GM12878 (cell line): ENCODE measurements around the gene CCNA2. TPM values are rescaled to one million over a fixed set of nuclear protein-coding genes. Genes with fewer than 3 reads are reported as not detected.

ENCODE experiments used
- ATAC-seq: fragments of 200-7000 bp; cut with Tn5 transposase; 3 replicates; pipeline ENCODE4 v1.9.1; 2020; ENCODE audit warnings: mild to moderate bottlenecking, moderate library complexity
- BruUV-seq: library from RNA; stranded (reverse); fragments of 400-500 nt; replicated peaks from 2 replicates; lab custom pipeline; 2021; lab: Mats Ljungman, UMichigan
- CTCF ChIA-PET: fragments of 300-600 bp; sonication (Branson Sonifier 250); formaldehyde crosslinking; extraction: SDS; loops from one replicate; lab custom pipeline; 2021; ENCODE audit warnings: inconsistent platforms; lab: Yijun Ruan, JAX
- POLR2A ChIA-PET: fragments of 350-600 bp; formaldehyde crosslinking; extraction: SDS; loops from one replicate; lab custom pipeline; 2021; ENCODE audit warnings: inconsistent platforms; lab: Charles Lee
- RAD21 ChIA-PET: fragments of 300-600 bp; sonication (Branson Sonifier 250); formaldehyde crosslinking; loops from one replicate; lab custom pipeline; 2023; ENCODE audit warnings: antibody characterized with exemption; ENCODE audit not compliant: unreplicated experiment; lab: Charles Lee
- SMC1A ChIA-PET: fragments of 300-600 bp; sonication (Branson Sonifier 250); formaldehyde crosslinking; loops from one replicate; lab custom pipeline; 2023; ENCODE audit not compliant: unreplicated experiment, uncharacterized antibody; lab: Charles Lee
- DNase-seq: peaks from one replicate; pipeline ENCODE4 v3.0.0-alpha.2; 2011; ENCODE audit warnings: low read depth, low spot score
- FAIRE-seq: peaks from 3 replicates; lab custom pipeline; 2011; peaks lifted over from hg19 to GRCh38; lab: Jason Lieb, UNC
- H2AFZ ChIP-seq: 2 replicates; pipeline ENCODE4 v1.6.0; 2011; ENCODE audit warnings: low read depth, low read length, control low read depth; ENCODE audit not compliant: control insufficient read depth
- H3K27ac ChIP-seq: 2 replicates; pipeline ENCODE4 v1.5.1; 2011; ENCODE audit warnings: control low read depth; ENCODE audit not compliant: control insufficient read depth, insufficient read depth
- H3K27me3 ChIP-seq, 2 experiments: replicated peaks in 1 of 2; 2 replicates each; pipeline versions ENCODE4 v1.6.0 to v1.6.1; 2011; ENCODE audit warnings: low read length in 1 of 2; ENCODE audit not compliant: control insufficient read depth in 2 of 2, insufficient read depth in 2 of 2
- H3K36me3 ChIP-seq, 2 experiments: 2 replicates each; pipeline ENCODE4 v1.5.1; 2011; ENCODE audit warnings: low read length in 1 of 2; ENCODE audit not compliant: control insufficient read depth in 2 of 2, insufficient read depth in 2 of 2
- H3K4me1 ChIP-seq: 2 replicates; pipeline ENCODE4 v1.6.1; 2011; ENCODE audit warnings: mild to moderate bottlenecking, low read length, moderate library complexity, mixed read lengths; ENCODE audit not compliant: control insufficient read depth, insufficient read depth
- H3K4me2 ChIP-seq: 2 replicates; pipeline ENCODE4 v1.6.0; 2011; ENCODE audit warnings: control low read depth; ENCODE audit not compliant: control insufficient read depth, insufficient read depth
- H3K4me3 ChIP-seq: fragments of 200-600 bp; sonication (generic); 2 replicates; pipeline ENCODE4 v1.5.1; 2016
- H3K79me2 ChIP-seq: 2 replicates; pipeline ENCODE4 v1.6.0; 2011; ENCODE audit warnings: low read length; ENCODE audit not compliant: control insufficient read depth, insufficient read depth
- H3K9ac ChIP-seq: 2 replicates; pipeline ENCODE4 v1.8.0; 2011; ENCODE audit warnings: low read length, control low read depth, mixed read lengths; ENCODE audit not compliant: control insufficient read depth, insufficient read depth
- H3K9me3 ChIP-seq: replicated peaks from 3 replicates; pipeline ENCODE4 v1.5.1; 2011; ENCODE audit warnings: mild to moderate bottlenecking, low read length; ENCODE audit not compliant: control insufficient read depth, insufficient read depth
- H4K20me1 ChIP-seq: 2 replicates; pipeline ENCODE4 v1.6.0; 2011; ENCODE audit not compliant: control insufficient read depth, insufficient read depth
- CHD2 ChIP-seq: IDR thresholded peaks from 2 replicates; pipeline ENCODE4 v1.6.1; 2011; ENCODE audit warnings: low read depth, low read length, improper control_type of control experiment, borderline replicate concordance
- EZH2 ChIP-seq: IDR thresholded peaks from 2 replicates; pipeline ENCODE4 v1.6.1; 2012; ENCODE audit warnings: low read depth, mild to moderate bottlenecking, control low read depth, inconsistent platforms, low read length, borderline replicate concordance; ENCODE audit not compliant: control insufficient read depth
- FOXM1 ChIP-seq: IDR thresholded peaks from 2 replicates; pipeline ENCODE4 v1.6.1; 2012; ENCODE audit warnings: low read depth, mild to moderate bottlenecking, inconsistent platforms, low read length, moderate library complexity
- GATAD2B ChIP-seq: fragments of 450-650 bp; conservative IDR thresholded peaks from 2 replicates; pipeline ENCODE4 v1.6.1; 2017; ENCODE audit warnings: low read depth, mild to moderate bottlenecking, moderate library complexity
- IKZF2 ChIP-seq, 2 experiments: fragments of 450-650 bp; IDR thresholded peaks; 2 replicates each; pipeline ENCODE4 v1.6.1; 2017; ENCODE audit warnings: mild to moderate bottlenecking in 2 of 2, moderate library complexity in 2 of 2
- MTA2 ChIP-seq: fragments of 450-650 bp; IDR thresholded peaks from 2 replicates; pipeline ENCODE4 v1.6.1; 2016; ENCODE audit warnings: low read depth, mild to moderate bottlenecking, moderate library complexity
- MYB ChIP-seq: fragments of 150-350 bp; IDR thresholded peaks from 2 replicates; pipeline ENCODE4 v1.6.1; 2014; ENCODE audit warnings: mild to moderate bottlenecking, low read depth, low read length, borderline replicate concordance
- NFIC ChIP-seq: IDR thresholded peaks from 2 replicates; pipeline ENCODE4 v1.6.1; 2012; ENCODE audit warnings: low read depth, mild to moderate bottlenecking, inconsistent platforms, low read length, moderate library complexity
- NR2C2 ChIP-seq: IDR thresholded peaks from 2 replicates; pipeline ENCODE4 v1.6.1; 2011; ENCODE audit warnings: borderline replicate concordance, low read depth; ENCODE audit not compliant: control insufficient read depth, insufficient read length
- RUNX3 ChIP-seq: IDR thresholded peaks from 2 replicates; pipeline ENCODE4 v1.6.1; 2012; ENCODE audit warnings: low read length, inconsistent platforms
- ZBED1 ChIP-seq: IDR thresholded peaks from 2 replicates; pipeline ENCODE4 v1.6.1; 2016; ENCODE audit warnings: borderline replicate concordance
- ZBTB4 ChIP-seq: fragments of 450-650 bp; formaldehyde crosslinking; IDR thresholded peaks from 2 replicates; pipeline ENCODE4 v1.4.0; 2022; ENCODE audit warnings: mild to moderate bottlenecking, moderate library complexity
- ZBTB40 ChIP-seq: fragments of 450-650 bp; IDR thresholded peaks from 2 replicates; pipeline ENCODE4 v1.6.1; 2016; ENCODE audit warnings: mild to moderate bottlenecking, moderate library complexity, borderline replicate concordance
- WGBS: methylation state at CpG from one replicate; pipeline ENCODE4 v1.1.6; 2016; ENCODE audit warnings: low lambda C conversion rate; ENCODE audit not compliant: insufficient replicate concordance, insufficient coverage; ENCODE audit errors: missing lambda C conversion rate; 5-methylcytosine and 5-hydroxymethylcytosine counted together
- in situ Hi-C: fragments of 300-500 bp; cut with MboI; formaldehyde crosslinking; loops from 9 replicates; pipeline ENCODE4 v1.14.3; 2018; ENCODE audit warnings: mixed read lengths
- intact Hi-C: fragments of 100-400 bp; cut with micrococcal nuclease; formaldehyde crosslinking; loops from one replicate; pipeline ENCODE4 v1.14.2; 2022; ENCODE audit not compliant: unreplicated experiment
- polyA plus RNA-seq, 11 experiments: library from polyadenylated mRNA; depleted of rRNA in 4 of 11; unstranded in 6 of 11; stranded (reverse) in 5 of 11; fragments of >200 nt; fragmentation: Nextera tagmentation in 4 of 11; fragmentation: Illumina TruSeq in 1 of 11; extraction: Ambion mirVana in 4 of 11; extraction: Trizol in 1 of 11; gene quantifications; 1 replicate in 1 of 11; 2 replicates in 10 of 11; pipeline versions ENCODE4 v1.2.1 to v1.2.3, GENCODE V29; 2011 to 2016; ENCODE audit warnings: inconsistent platforms in 2 of 11, missing spikeins in 2 of 11, low read depth in 1 of 11
- total RNA-seq, 4 experiments: library from RNA; depleted of rRNA in 3 of 4; stranded (reverse); fragments of >200 nt in 3 of 4; fragmentation: Illumina TruSeq in 1 of 4; extraction: Trizol in 1 of 4; gene quantifications; 2 replicates each; pipeline versions ENCODE4 v1.2.1 to v1.2.3, GENCODE V29; 2013 to 2021

CCNA2 gene
- total and polyA plus RNA-seq, 10 of the 15 experiments (the other 5 are each of a cell fraction or from before 2014, with no cell fraction given), result 21.8 to 153 (median 94.5) TPM

- Histone ChIP-seq H3K4me2 (0 out of 2 replicates have a peak overlapping the region, but pooled peaks have one; percentile 5), H4K20me1 (no peaks in the 10 kb centered on the region; the same call in 1 of the 2 replicates), H2AFZ (no peak overlapping the region; the same call in 1 of the 2 replicates), H3K36me3 (no peaks in the 10 kb centered on the region), H3K27ac (no peak overlapping the region), H3K4me3 (no peak overlapping the region), H3K79me2 (no peaks in the 10 kb centered on the region), H3K4me1 (peaks cover 12% of the 10 kb centered on the region), H3K9ac (no peak overlapping the region), H3K9me3 (no peaks in the 10 kb centered on the region), H3K27me3 (no peaks in the 10 kb centered on the region; a peak in 1 of 4 replicates)
- ChIA-PET SMC1A (interaction anchor here (0.8 to 3.9 kb wide), 17 partner anchors 9 to 312 kb away, joined by 3 to 36 read pairs (median 5); partner anchors contain the start of genes BBS7, CCNA2, EXOSC9 and SMIM43), RAD21 (interaction anchor here (1.0 to 4.0 kb wide), 9 partner anchors 12 to 80 kb away, joined by 3 to 28 read pairs (median 5); partner anchors contain the start of genes ANXA5 and EXOSC9), CTCF (interaction anchor here (0.5 to 1.9 kb wide), 5 partner anchors 9 to 202 kb away, joined by 3 to 7 read pairs (median 6); no protein-coding TSS in a partner anchor), POLR2A (interaction anchor here (1.2 to 3.6 kb wide), 5 partner anchors 13 to 48 kb away, joined by 5 to 19 read pairs (median 7); partner anchors contain the start of gene EXOSC9)
- FAIRE-seq (no peak), DNase-seq (no peak), ATAC-seq (peak; percentile 63)
- intact Hi-C loops, result no loop called here
- in situ Hi-C loops, result no loop called here
- 67% methylated on average over 6 of the region's 6 CpGs for WGBS
- BruUV-seq, result no TSS peak
- TF ChIP-seq CHD2 (no peak), ZBED1 (no peak), RUNX3 (peak; percentile 4; the same call in 1 of the 2 replicates), MYB (peak; percentile 88), GATAD2B (no peak), NR2C2 (no peak), MTA2 (peak; percentile 84), EZH2 (no peak), FOXM1 (0 out of 2 replicates have a peak, but pooled peaks have one; percentile 17), NFIC (peak; percentile 13; the same call in 1 of the 2 replicates), ZBTB4 (CRISPR knock-in tag) (no peak), ZBTB40 (no peak), IKZF2 (IDR thresholded peaks at IDR 0.05) (no peak)
Measured at GRCh38 chr4:121776610-121777401, 46.9 kb downstream of the CCNA2 start.
